Activated CD4-positive, alpha-beta T cell treated with anti-CD3 and anti-CD28 coated beads, Interleukin-2, amount 10 ng/mL, durations not matched to agents 24 days and 14 days (primary cell): ENCODE data around the gene FAM20A. TPM values are rescaled to one million over a fixed set of nuclear protein-coding genes. Genes with fewer than 3 reads are reported as not detected.

Experiments used
- DNase-seq: peaks from one replicate; pipeline ENCODE4 v3.0.0; 2022
- H3K27ac Mint-ChIP-seq: one replicate; pipeline ENCODE4 v1.8.0; 2022; ENCODE audit warnings: mild to moderate bottlenecking, mixed read lengths
- H3K27me3 Mint-ChIP-seq: one replicate; pipeline ENCODE4 v1.8.0; 2022; ENCODE audit warnings: mixed read lengths
- H3K36me3 Mint-ChIP-seq: one replicate; pipeline ENCODE4 v1.8.0; 2022; ENCODE audit warnings: low read depth, mild to moderate bottlenecking, mixed read lengths
- H3K4me1 Mint-ChIP-seq: one replicate; pipeline ENCODE4 v1.8.0; 2021; ENCODE audit warnings: mixed read lengths
- H3K4me3 Mint-ChIP-seq: one replicate; pipeline ENCODE4 v1.8.0; 2022; ENCODE audit warnings: mild to moderate bottlenecking, moderate library complexity, mixed read lengths
- H3K9me3 Mint-ChIP-seq: one replicate; pipeline ENCODE4 v1.8.0; 2021; ENCODE audit warnings: mixed read lengths
- intact Hi-C: fragments of 100-400 bp; cut with micrococcal nuclease; formaldehyde crosslinking; loops from one replicate; pipeline ENCODE4 v1.15.1; 2023
- total RNA-seq: library from RNA; stranded (reverse); gene quantifications from 2 replicates; pipeline ENCODE4 v1.2.3, GENCODE V29; 2022

Gene FAM20A
- total RNA-seq, 1 donor from 2014 or later, result not detected

GRCh38 chr17:68616334-68616733 lies 15.2 kb upstream of the FAM20A start:
- no peak for DNase-seq
- no peaks in the 10 kb centered on the region for H3K4me1 Mint-ChIP-seq
- no peaks in the 10 kb centered on the region for H3K9me3 Mint-ChIP-seq
- intact Hi-C loops, result loop anchor here (10.0 kb wide), 1 partner anchor 148 kb away; no protein-coding TSS in a partner anchor
- H3K4me3 Mint-ChIP-seq, result no peak overlapping the region
- peaks cover 40% of the 10 kb centered on the region for H3K27me3 Mint-ChIP-seq
- H3K27ac Mint-ChIP-seq, result no peak overlapping the region
- no peaks in the 10 kb centered on the region for H3K36me3 Mint-ChIP-seq

GRCh38 chr17:68614718-68615117 lies 13.6 kb upstream of the FAM20A start:
- Mint-ChIP-seq H3K9me3 (no peaks in the 10 kb centered on the region), H3K36me3 (no peaks in the 10 kb centered on the region), H3K27me3 (peaks cover 32% of the 10 kb centered on the region), H3K4me3 (no peak overlapping the region), H3K27ac (no peak overlapping the region), H3K4me1 (no peaks in the 10 kb centered on the region)
- intact Hi-C loops, result loop anchor here (10.0 kb wide), 1 partner anchor 150 kb away; no protein-coding TSS in a partner anchor
- DNase-seq, result no peak

GRCh38 chr17:68613739-68614298 lies 12.7 kb upstream of the FAM20A start:
- Mint-ChIP-seq H3K27ac (no peak overlapping the region), H3K4me3 (no peak overlapping the region), H3K4me1 (no peaks in the 10 kb centered on the region), H3K9me3 (no peaks in the 10 kb centered on the region), H3K36me3 (no peaks in the 10 kb centered on the region), H3K27me3 (peaks cover 27% of the 10 kb centered on the region)
- peak; percentile 86 for DNase-seq
- intact Hi-C loops, result loop anchor here (10.0 kb wide), 1 partner anchor 151 kb away; no protein-coding TSS in a partner anchor

GRCh38 chr17:68612923-68613292 lies 11.7 kb upstream of the FAM20A start:
- Mint-ChIP-seq H3K4me3 (no peak overlapping the region), H3K9me3 (no peaks in the 10 kb centered on the region), H3K36me3 (no peaks in the 10 kb centered on the region), H3K4me1 (no peaks in the 10 kb centered on the region), H3K27me3 (peaks cover 23% of the 10 kb centered on the region), H3K27ac (no peak overlapping the region)
- no peak for DNase-seq
- intact Hi-C loops, result loop anchor here (10.0 kb wide), 1 partner anchor 152 kb away; no protein-coding TSS in a partner anchor

GRCh38 chr17:68612209-68612922 lies 11.2 kb upstream of the FAM20A start:
- Mint-ChIP-seq H3K27ac (no peak overlapping the region), H3K4me1 (no peaks in the 10 kb centered on the region), H3K4me3 (no peak overlapping the region), H3K27me3 (peaks cover 20% of the 10 kb centered on the region), H3K9me3 (no peaks in the 10 kb centered on the region), H3K36me3 (no peaks in the 10 kb centered on the region)
- intact Hi-C loops, result loop anchor here (10.0 kb wide), 1 partner anchor 152 kb away; no protein-coding TSS in a partner anchor
- no peak for DNase-seq

GRCh38 chr17:68611353-68612208 lies 10.4 kb upstream of the FAM20A start:
- Mint-ChIP-seq H3K27me3 (peaks cover 17% of the 10 kb centered on the region), H3K4me1 (no peaks in the 10 kb centered on the region), H3K9me3 (no peaks in the 10 kb centered on the region), H3K4me3 (no peak overlapping the region), H3K36me3 (no peaks in the 10 kb centered on the region), H3K27ac (no peak overlapping the region)
- no peak for DNase-seq
- intact Hi-C loops, result loop anchor here (10.0 kb wide), 1 partner anchor 153 kb away; no protein-coding TSS in a partner anchor

- Mint-ChIP-seq H3K9me3 (peaks cover 4% of the 10 kb centered on the region), H3K36me3 (no peaks in the 10 kb centered on the region), H3K4me3 (no peak overlapping the region), H3K4me1 (no peaks in the 10 kb centered on the region), H3K27ac (no peak overlapping the region), H3K27me3 (peaks cover 20% of the 10 kb centered on the region)
- intact Hi-C loops, result loop anchor here (10.0 kb wide), 1 partner anchor 154 kb away; no protein-coding TSS in a partner anchor
- DNase-seq, result no peak
Measured at GRCh38 chr17:68610554-68610953, 9.4 kb upstream of the FAM20A start.

- H3K27ac Mint-ChIP-seq, result no peak overlapping the region
Measured at GRCh38 chr17:68608515-68609130, 7.5 kb upstream of the FAM20A start.

GRCh38 chr17:68606451-68607307 lies 5.5 kb upstream of the FAM20A start:
- Mint-ChIP-seq H3K4me1 (no peaks in the 10 kb centered on the region), H3K27ac (no peak overlapping the region), H3K27me3 (peaks cover 31% of the 10 kb centered on the region), H3K36me3 (no peaks in the 10 kb centered on the region), H3K4me3 (no peak overlapping the region), H3K9me3 (peaks cover 8% of the 10 kb centered on the region)
- intact Hi-C loops, result no loop called here
- no peak for DNase-seq

More at GRCh38 chr17:68608515-68609130, 7.5 kb upstream of the FAM20A start:
- no peaks in the 10 kb centered on the region for H3K4me1 Mint-ChIP-seq
- no peak for DNase-seq
- peaks cover 8% of the 10 kb centered on the region for H3K9me3 Mint-ChIP-seq
- no peaks in the 10 kb centered on the region for H3K36me3 Mint-ChIP-seq
- H3K27me3 Mint-ChIP-seq, result peaks cover 21% of the 10 kb centered on the region
- intact Hi-C loops, result no loop called here
- no peak overlapping the region for H3K4me3 Mint-ChIP-seq

GRCh38 chr17:68605914-68606313 lies 4.7 kb upstream of the FAM20A start:
- Mint-ChIP-seq H3K9me3 (peaks cover 8% of the 10 kb centered on the region), H3K36me3 (no peaks in the 10 kb centered on the region), H3K4me3 (no peak overlapping the region), H3K4me1 (no peaks in the 10 kb centered on the region), H3K27me3 (peaks cover 34% of the 10 kb centered on the region), H3K27ac (no peak overlapping the region)
- DNase-seq, result no peak
- intact Hi-C loops, result no loop called here

- Mint-ChIP-seq H3K9me3 (peaks cover 8% of the 10 kb centered on the region), H3K27ac (no peak overlapping the region), H3K4me1 (peaks cover 5% of the 10 kb centered on the region), H3K27me3 (peaks cover 47% of the 10 kb centered on the region), H3K36me3 (no peaks in the 10 kb centered on the region), H3K4me3 (no peak overlapping the region)
- DNase-seq, result no peak
- intact Hi-C loops, result no loop called here
Measured at GRCh38 chr17:68603656-68604055, 2.5 kb upstream of the FAM20A start.

GRCh38 chr17:68603027-68603426 lies 1.9 kb upstream of the FAM20A start:
- intact Hi-C loops, result no loop called here
- Mint-ChIP-seq H3K4me3 (no peak overlapping the region), H3K27ac (no peak overlapping the region), H3K27me3 (peaks cover 53% of the 10 kb centered on the region), H3K9me3 (peaks cover 8% of the 10 kb centered on the region), H3K4me1 (peaks cover 5% of the 10 kb centered on the region), H3K36me3 (no peaks in the 10 kb centered on the region)
- no peak for DNase-seq

GRCh38 chr17:68602289-68602688 lies 1.1 kb upstream of the FAM20A start:
- Mint-ChIP-seq H3K36me3 (no peaks in the 10 kb centered on the region), H3K27me3 (peaks cover 61% of the 10 kb centered on the region), H3K9me3 (peaks cover 8% of the 10 kb centered on the region), H3K4me3 (no peak overlapping the region), H3K4me1 (peaks cover 5% of the 10 kb centered on the region), H3K27ac (no peak overlapping the region)
- DNase-seq, result no peak
- intact Hi-C loops, result no loop called here
